Osteoblast (primary cell): ENCODE results near the gene HAUS3. TPM values are rescaled to one million over a fixed set of nuclear protein-coding genes. Genes with fewer than 3 reads are reported as not detected.
A peak's percentile ranks its signal among the peaks of the same experiment; 100 is the strongest.

Source experiments
- DNase-seq: peaks from one replicate; pipeline ENCODE4 v3.0.0; 2011; ENCODE audit warnings: low spot score, mixed read lengths; ENCODE audit not compliant: insufficient read length; ENCODE audit errors: missing footprints
- H2AFZ ChIP-seq: 2 replicates; pipeline ENCODE4 v1.6.0; 2011; ENCODE audit warnings: mild to moderate bottlenecking, low read length
- H3K27ac ChIP-seq: 2 replicates; pipeline ENCODE4 v1.5.1; 2011; ENCODE audit warnings: mild to moderate bottlenecking, low read depth, low read length, moderate library complexity
- H3K27me3 ChIP-seq: 2 replicates; pipeline ENCODE4 v1.6.0; 2012; ENCODE audit warnings: mild to moderate bottlenecking, control low read depth, inconsistent platforms, low read length, moderate library complexity; ENCODE audit not compliant: insufficient read depth
- H3K36me3 ChIP-seq: 2 replicates; pipeline ENCODE4 v1.5.1; 2011; ENCODE audit warnings: mild to moderate bottlenecking, low read length, control low read depth, moderate library complexity; ENCODE audit not compliant: insufficient read depth
- H3K4me1 ChIP-seq: 2 replicates; pipeline ENCODE4 v1.5.1; 2011; ENCODE audit warnings: mild to moderate bottlenecking, low read length, control low read depth, moderate library complexity; ENCODE audit not compliant: insufficient read depth
- H3K4me2 ChIP-seq: 2 replicates; pipeline ENCODE4 v1.6.0; 2011; ENCODE audit warnings: mild to moderate bottlenecking, low read length; ENCODE audit not compliant: insufficient read depth
- H3K4me3 ChIP-seq: fragments of 200-600 bp; sonication (generic); 3 replicates; pipeline ENCODE4 v1.5.1; 2012; ENCODE audit warnings: mild to moderate bottlenecking, low read length, inconsistent platforms; ENCODE audit not compliant: insufficient read depth
- H3K79me2 ChIP-seq: 2 replicates; pipeline ENCODE4 v1.6.0; 2012; ENCODE audit warnings: mild to moderate bottlenecking, low read length, control low read depth, inconsistent platforms; ENCODE audit not compliant: insufficient read depth
- H3K9me3 ChIP-seq: 2 replicates; pipeline ENCODE4 v1.5.1; 2011; ENCODE audit warnings: low read depth, low read length, control low read depth
- H4K20me1 ChIP-seq: 2 replicates; pipeline ENCODE4 v1.6.0; 2012; ENCODE audit warnings: mild to moderate bottlenecking, low read length, control low read depth; ENCODE audit not compliant: insufficient read depth
- CTCF ChIP-seq: IDR thresholded peaks from 2 replicates; pipeline ENCODE4 v1.5.1; 2011; ENCODE audit warnings: mild to moderate bottlenecking, low read depth, low read length, moderate library complexity; ENCODE audit errors: extremely low read depth
- total RNA-seq: library from RNA; depleted of rRNA; stranded (reverse); fragments of >200 nt; gene quantifications from 2 replicates; pipeline ENCODE4 v1.2.3, GENCODE V29; 2012

HAUS3 gene
- total RNA-seq, 1 donor: 8.7 TPM

- no peaks in the 10 kb centered on the region for H3K27me3 ChIP-seq
- H3K9me3 ChIP-seq: no peaks in the 10 kb centered on the region
- H3K79me2 ChIP-seq: no peaks in the 10 kb centered on the region
- no peak overlapping the region for H3K27ac ChIP-seq
- H3K4me3 ChIP-seq: no peak overlapping the region
- no peaks in the 10 kb centered on the region for H4K20me1 ChIP-seq
- no peaks in the 10 kb centered on the region for H3K4me1 ChIP-seq
- H3K4me2 ChIP-seq: no peak overlapping the region
- peak; percentile 47 for DNase-seq
- no peak overlapping the region for H2AFZ ChIP-seq
- no peak for TF ChIP-seq CTCF
- no peaks in the 10 kb centered on the region for H3K36me3 ChIP-seq
Observed at GRCh38 chr4:2289311-2289954, 47.5 kb upstream of the HAUS3 start.

GRCh38 chr4:2288051-2288541, 46.2 kb upstream of the HAUS3 start:
- Histone ChIP-seq H4K20me1 (no peaks in the 10 kb centered on the region), H3K79me2 (no peaks in the 10 kb centered on the region), H3K4me3 (no peak overlapping the region), H3K27me3 (no peaks in the 10 kb centered on the region), H3K36me3 (no peaks in the 10 kb centered on the region), H3K4me2 (no peak overlapping the region), H2AFZ (no peak overlapping the region), H3K4me1 (no peaks in the 10 kb centered on the region), H3K27ac (no peak overlapping the region), H3K9me3 (no peaks in the 10 kb centered on the region)
- peak; percentile 51 for DNase-seq
- no peak for TF ChIP-seq CTCF

- Histone ChIP-seq H2AFZ (no peak overlapping the region), H3K9me3 (no peaks in the 10 kb centered on the region), H3K27me3 (no peaks in the 10 kb centered on the region), H3K27ac (no peak overlapping the region), H4K20me1 (no peaks in the 10 kb centered on the region), H3K36me3 (no peaks in the 10 kb centered on the region), H3K4me3 (no peak overlapping the region), H3K4me1 (no peaks in the 10 kb centered on the region), H3K79me2 (no peaks in the 10 kb centered on the region), H3K4me2 (no peak overlapping the region)
- DNase-seq: peak; percentile 39
- TF ChIP-seq CTCF: no peak
Observed at GRCh38 chr4:2287594-2287915, 45.6 kb upstream of the HAUS3 start.

GRCh38 chr4:2286904-2287593, 45.1 kb upstream of the HAUS3 start:
- Histone ChIP-seq H3K9me3 (no peaks in the 10 kb centered on the region), H4K20me1 (no peaks in the 10 kb centered on the region), H3K4me2 (no peak overlapping the region), H3K27ac (no peak overlapping the region), H3K79me2 (no peaks in the 10 kb centered on the region), H3K27me3 (no peaks in the 10 kb centered on the region), H3K4me3 (no peak overlapping the region), H2AFZ (no peak overlapping the region), H3K36me3 (no peaks in the 10 kb centered on the region), H3K4me1 (no peaks in the 10 kb centered on the region)
- peak; percentile 36 for DNase-seq
- no peak for TF ChIP-seq CTCF
